Fibroblast of villous mesenchyme (primary cell): ENCODE data around the gene DCBLD1. TPM values are rescaled to one million over a fixed set of nuclear protein-coding genes. Genes with fewer than 3 reads are reported as not detected.

Experiments
- DNase-seq: peaks from one replicate; pipeline ENCODE4 v3.0.0-alpha.2; 2010; ENCODE audit warnings: low read depth
- H3K4me3 ChIP-seq: 2 replicates; pipeline ENCODE4 v1.5.1; 2011; ENCODE audit warnings: low read depth, mild to moderate bottlenecking, low read length
- total RNA-seq: library from RNA; depleted of rRNA; stranded (reverse); fragments of >200 nt; gene quantifications from 2 replicates; pipeline ENCODE4 v1.2.3, GENCODE V29; 2012
- TF ChIP-seq, protein P1 (sequence below): IDR thresholded peaks from 2 replicates; pipeline ENCODE4 v1.5.1; 2012; ENCODE audit warnings: low read depth, mild to moderate bottlenecking, low read length; ENCODE audit not compliant: insufficient read depth

Gene DCBLD1
- total RNA-seq, 1 donor: 69.1 TPM

DNA sequence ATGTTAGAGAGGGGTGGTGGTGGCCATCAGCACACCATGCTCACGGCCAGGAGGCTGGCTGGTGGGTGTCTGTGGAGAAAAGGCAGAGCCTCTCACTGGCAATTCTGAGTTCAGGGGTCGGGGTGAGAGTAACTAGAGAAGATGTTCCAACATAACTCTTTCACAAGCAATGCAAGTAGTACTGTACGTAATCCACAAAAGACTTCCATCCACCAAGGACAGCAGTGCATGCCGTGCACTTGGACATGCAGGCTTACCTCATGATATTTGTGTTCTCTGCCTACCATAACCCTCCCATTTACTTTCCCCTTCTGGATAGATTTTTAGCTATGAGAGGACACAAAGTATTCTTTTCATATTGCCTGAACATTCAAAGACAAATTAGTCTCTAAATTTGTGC is 51.3 kb downstream of the DCBLD1 start:
- TF ChIP-seq, protein P1, sequence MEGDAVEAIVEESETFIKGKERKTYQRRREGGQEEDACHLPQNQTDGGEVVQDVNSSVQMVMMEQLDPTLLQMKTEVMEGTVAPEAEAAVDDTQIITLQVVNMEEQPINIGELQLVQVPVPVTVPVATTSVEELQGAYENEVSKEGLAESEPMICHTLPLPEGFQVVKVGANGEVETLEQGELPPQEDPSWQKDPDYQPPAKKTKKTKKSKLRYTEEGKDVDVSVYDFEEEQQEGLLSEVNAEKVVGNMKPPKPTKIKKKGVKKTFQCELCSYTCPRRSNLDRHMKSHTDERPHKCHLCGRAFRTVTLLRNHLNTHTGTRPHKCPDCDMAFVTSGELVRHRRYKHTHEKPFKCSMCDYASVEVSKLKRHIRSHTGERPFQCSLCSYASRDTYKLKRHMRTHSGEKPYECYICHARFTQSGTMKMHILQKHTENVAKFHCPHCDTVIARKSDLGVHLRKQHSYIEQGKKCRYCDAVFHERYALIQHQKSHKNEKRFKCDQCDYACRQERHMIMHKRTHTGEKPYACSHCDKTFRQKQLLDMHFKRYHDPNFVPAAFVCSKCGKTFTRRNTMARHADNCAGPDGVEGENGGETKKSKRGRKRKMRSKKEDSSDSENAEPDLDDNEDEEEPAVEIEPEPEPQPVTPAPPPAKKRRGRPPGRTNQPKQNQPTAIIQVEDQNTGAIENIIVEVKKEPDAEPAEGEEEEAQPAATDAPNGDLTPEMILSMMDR: no peak
- no peak for DNase-seq
- no peak overlapping the region for H3K4me3 ChIP-seq

DNA sequence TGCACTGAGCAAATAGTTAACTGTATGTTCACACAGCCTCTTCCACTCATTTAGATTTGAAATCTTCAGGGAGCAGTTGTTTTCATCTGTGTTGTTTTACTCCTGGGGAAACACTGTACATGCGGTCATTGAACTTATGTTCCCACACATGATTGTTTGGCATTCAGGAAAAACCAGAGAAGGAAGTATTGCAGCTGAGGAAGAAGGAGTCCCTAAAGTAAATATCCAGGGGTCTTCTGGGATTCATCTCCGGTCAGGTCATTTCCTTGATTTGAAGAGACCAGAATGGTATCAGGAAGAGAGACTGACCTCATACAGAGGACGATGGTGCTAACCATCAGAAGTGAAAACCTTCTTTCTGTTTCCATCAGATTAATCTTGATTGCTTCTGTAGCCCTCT is 52.5 kb downstream of the DCBLD1 start:
- H3K4me3 ChIP-seq: no peak overlapping the region
- TF ChIP-seq, protein P1: no peak
- peak; percentile 38 for DNase-seq

GRCh38 chr6:117536317-117536716 is 53.8 kb downstream of the DCBLD1 start:
- no peak overlapping the region for H3K4me3 ChIP-seq
- TF ChIP-seq, protein P1: no peak
- DNase-seq: peak; percentile 59

DNA sequence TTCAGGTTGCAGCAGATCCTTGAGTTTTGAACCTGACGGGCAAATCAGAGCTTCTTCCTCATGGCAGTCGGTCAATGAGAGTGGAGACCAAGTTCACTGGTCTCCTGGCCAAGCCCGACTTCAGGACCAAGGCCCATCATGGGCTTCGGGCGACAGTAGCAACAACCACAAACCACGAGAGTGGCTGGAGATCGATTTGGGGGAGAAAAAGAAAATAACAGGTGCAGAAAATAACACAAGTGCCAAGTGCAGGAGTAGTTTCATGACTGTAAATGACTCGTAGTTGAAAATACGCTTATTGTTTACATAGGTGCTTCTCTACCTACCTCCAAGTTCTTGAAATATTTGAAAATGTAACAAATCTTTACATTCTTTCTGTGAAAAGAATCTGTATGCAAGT is 56.1 kb downstream of the DCBLD1 start:
- no peak overlapping the region for H3K4me3 ChIP-seq
- TF ChIP-seq, protein P1: no peak
- DNase-seq: no peak

- no peak overlapping the region for H3K4me3 ChIP-seq
- DNase-seq: no peak
- TF ChIP-seq, protein P1: no peak
Observed at GRCh38 chr6:117540670-117541069, 58.2 kb downstream of the DCBLD1 start.

GRCh38 chr6:117542493-117542892 is 60.0 kb downstream of the DCBLD1 start:
- DNase-seq: no peak
- TF ChIP-seq, protein P1: no peak
- H3K4me3 ChIP-seq: no peak overlapping the region

- TF ChIP-seq, protein P1: no peak
- DNase-seq: no peak
- H3K4me3 ChIP-seq: no peak overlapping the region
Observed at GRCh38 chr6:117544716-117545115, 62.2 kb downstream of the DCBLD1 start.
